ENCODE measurements around the gene MRPL49.
"Not testable (repeated sequence)": the region's sequence is repeated elsewhere in the genome, so short reads cannot be mapped to it uniquely, and the experiment has no call there.

Gene MRPL49

DNA sequence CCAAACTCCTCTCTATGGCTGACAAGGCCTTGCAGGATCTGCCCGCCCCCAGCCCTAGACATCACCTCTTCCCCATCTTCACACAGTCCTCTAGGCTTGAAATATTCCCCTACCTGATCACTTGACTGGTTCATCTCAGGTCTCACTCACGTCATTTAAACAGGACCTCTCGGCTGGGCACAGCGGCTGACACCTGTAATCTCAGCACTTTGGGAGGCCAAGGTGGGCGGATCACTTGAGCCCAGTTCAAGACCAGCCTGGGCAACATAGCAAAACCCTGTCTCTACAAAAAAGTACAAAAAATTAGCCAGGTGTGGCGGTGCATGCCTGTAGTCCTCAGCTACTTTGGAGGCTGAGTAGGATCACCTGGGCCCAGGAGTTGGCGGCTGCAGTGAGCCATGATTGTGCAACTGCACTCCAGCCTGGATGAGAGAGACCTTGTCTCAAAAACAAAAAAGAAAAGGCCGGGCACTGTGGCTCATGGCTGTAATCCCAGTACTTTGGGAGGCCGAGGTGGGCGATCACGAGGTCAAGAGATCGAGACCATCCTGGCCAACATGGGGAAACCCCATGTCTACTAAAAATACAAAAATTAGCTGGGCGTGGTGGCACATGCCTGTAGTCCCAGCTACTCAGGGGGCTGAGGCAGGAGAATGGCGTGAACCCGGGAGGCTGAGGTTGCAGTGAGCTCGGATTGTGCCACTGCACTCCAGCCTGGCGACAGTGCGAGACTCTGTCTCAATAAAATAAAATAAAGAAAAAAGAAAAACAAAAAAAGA lies 3.0 kb upstream of the MRPL49 start:
- Mint-ChIP-seq H3K4me3 (peak overlapping the region; percentile 16), H3K36me3 (ENCODE audit: low read depth) (peaks cover 36% of the 10 kb centered on the region), H3K27ac (peak overlapping the region; percentile 68), H3K4me1 (ENCODE audit: low read depth) (peaks cover 25% of the 10 kb centered on the region)
- H3K27me3 Mint-ChIP-seq (ENCODE audit: low read depth); H3K9me3 Mint-ChIP-seq: not testable (repeated sequence)

DNA sequence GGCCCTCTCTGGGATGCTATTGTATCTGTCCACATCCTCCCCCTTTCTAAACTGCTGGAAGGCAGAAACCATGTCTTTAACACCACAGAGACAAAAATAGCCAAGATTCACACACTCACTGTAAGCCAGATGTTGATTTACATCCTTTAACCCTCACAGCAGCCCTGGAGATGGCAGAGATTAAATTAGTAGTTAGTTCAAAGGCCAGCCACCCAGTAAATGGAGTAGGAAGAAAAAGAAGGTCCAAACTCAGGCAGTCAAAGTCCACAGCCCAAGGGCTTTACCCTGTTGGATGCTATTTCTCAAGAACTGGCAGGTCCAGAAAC lies 2.5 kb upstream of the MRPL49 start:
- Mint-ChIP-seq H3K4me3 (no peak overlapping the region), H3K27me3 (ENCODE audit: low read depth) (no peaks in the 10 kb centered on the region), H3K9me3 (no peaks in the 10 kb centered on the region), H3K36me3 (ENCODE audit: low read depth) (peaks cover 38% of the 10 kb centered on the region), H3K27ac (peak overlapping the region; percentile 20), H3K4me1 (ENCODE audit: low read depth) (peaks cover 28% of the 10 kb centered on the region)

DNA sequence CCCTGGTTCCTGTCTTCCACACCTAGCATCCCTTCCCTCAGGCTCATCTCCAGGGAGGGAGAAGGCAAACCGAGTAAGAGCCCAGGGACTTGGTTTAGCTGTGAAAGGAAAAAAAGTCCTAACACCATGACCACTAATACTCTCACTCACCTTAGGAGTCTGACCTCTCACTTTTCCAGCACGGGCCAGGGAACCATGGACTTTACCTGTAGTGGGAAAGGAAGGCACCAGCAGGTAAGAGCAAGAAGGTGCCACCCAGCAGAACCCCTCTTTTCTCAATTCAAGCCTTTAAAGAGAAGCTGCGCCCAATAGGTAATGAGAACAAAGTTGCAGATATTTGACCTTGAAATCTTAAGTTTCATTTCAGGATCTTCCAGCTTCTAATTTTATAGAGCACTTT lies 1.3 kb upstream of the MRPL49 start:
- H3K9me3 Mint-ChIP-seq, result no peaks in the 10 kb centered on the region
- peak overlapping the region; percentile 97 for H3K27ac Mint-ChIP-seq
- H3K36me3 Mint-ChIP-seq (ENCODE audit: low read depth), result peaks cover 40% of the 10 kb centered on the region
- H3K27me3 Mint-ChIP-seq (ENCODE audit: low read depth), result no peaks in the 10 kb centered on the region
- peaks cover 28% of the 10 kb centered on the region for H3K4me1 Mint-ChIP-seq (ENCODE audit: low read depth)
- peak overlapping the region; percentile 96 for H3K4me3 Mint-ChIP-seq

DNA sequence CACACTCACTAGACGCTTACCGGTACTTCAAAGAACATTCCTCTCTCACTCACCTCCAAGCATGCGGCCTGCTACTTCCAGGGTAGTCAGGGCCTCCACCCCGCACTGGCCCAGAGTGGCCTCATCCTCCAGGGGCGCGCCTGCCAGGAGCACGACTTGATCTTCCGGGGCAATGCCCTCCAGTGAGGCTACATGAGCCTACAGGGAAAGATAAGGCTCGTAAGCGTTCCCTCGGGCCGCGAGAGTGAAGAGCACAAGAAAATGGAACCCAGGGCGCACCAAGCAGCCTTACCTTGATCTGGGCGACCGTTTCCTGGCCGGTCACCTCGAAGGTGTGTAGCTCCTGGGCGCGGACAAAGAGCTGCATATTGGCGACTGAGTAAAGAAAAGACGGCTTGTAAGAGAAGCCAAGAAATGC lies 665 bp upstream of the MRPL49 start:
- Mint-ChIP-seq H3K9me3 (no peaks in the 10 kb centered on the region), H3K27me3 (ENCODE audit: low read depth) (no peaks in the 10 kb centered on the region), H3K36me3 (ENCODE audit: low read depth) (peaks cover 42% of the 10 kb centered on the region), H3K4me3 (peak overlapping the region; percentile 96), H3K27ac (peak overlapping the region; percentile 97), H3K4me1 (ENCODE audit: low read depth) (peaks cover 28% of the 10 kb centered on the region)

DNA sequence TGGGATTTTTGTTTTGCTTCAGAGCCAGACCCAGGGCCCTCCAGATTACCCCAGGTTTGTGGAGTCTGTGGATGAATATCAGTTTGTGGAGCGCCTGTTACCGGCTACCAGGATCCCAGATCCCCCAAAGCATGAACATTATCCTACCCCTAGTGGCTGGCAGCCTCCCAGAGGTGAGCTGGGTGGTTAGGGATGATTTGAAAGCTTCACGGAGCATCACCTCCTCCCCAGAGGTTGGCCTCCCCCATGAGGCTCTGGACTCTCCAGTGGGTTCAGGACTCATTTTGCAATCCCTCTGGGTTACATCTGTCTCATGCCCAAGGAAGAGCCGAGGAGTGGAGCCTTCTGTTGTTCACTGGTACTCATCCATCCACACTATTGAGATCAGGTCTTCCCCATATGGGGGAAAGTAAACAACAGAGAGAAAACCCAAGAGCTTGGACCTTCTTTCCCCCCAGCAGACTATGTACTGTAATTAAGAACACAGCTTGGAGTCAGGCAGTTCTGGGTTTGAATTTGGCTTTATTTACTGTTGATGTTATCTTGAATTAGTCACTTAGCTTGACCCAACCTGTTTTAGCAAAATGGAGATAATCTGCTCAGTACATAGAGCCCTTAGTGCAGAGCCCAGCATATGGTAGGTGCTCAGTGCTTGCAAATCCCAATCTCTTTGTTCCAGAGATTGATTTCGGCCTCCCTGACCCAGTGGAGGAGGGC lies 2.5 kb downstream of the MRPL49 start:
- Mint-ChIP-seq H3K4me3 (peak overlapping the region; percentile 40), H3K4me1 (ENCODE audit: low read depth) (peaks cover 20% of the 10 kb centered on the region), H3K9me3 (no peaks in the 10 kb centered on the region), H3K36me3 (ENCODE audit: low read depth) (peaks cover 42% of the 10 kb centered on the region), H3K27ac (no peak overlapping the region), H3K27me3 (ENCODE audit: low read depth) (no peaks in the 10 kb centered on the region)

DNA sequence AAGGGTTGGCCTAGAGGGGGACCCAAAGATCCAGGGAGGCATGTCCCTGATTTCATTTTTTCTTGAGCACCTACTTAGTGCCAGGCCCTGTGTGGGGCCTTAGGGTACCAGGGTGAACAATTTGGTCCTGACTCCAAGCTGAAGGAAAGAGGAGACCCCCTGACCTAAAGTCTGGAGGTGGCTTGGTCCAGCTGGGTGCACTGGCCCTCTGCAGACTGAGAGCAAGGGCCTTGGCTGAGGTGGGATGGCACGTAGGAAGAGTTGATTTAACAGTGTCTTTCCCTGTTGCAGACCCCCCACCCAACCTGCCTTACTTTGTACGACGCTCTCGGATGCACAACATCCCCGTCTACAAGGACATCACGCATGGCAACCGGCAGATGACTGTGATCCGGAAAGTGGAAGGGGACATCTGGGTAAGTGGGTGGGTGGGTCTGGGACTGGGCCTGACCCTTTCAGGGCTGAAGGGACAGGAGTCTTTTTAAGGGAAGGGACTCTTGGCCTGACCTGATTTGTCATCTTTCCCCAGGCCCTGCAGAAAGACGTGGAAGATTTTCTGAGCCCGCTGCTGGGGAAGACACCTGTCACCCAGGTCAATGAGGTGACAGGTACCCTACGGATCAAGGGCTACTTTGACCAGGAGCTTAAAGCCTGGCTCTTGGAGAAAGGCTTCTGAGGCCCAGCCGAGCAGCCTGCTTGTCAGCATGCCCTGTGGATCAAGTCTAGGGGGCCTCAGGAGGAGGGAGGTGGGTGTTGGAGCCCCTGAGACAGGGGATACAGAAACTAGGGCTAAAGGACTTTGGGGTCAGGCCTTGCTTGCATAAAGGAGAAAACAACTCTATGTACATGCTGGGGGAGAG lies 3.3 kb downstream of the MRPL49 start:
- no peaks in the 10 kb centered on the region for H3K9me3 Mint-ChIP-seq
- peaks cover 19% of the 10 kb centered on the region for H3K4me1 Mint-ChIP-seq (ENCODE audit: low read depth)
- no peaks in the 10 kb centered on the region for H3K27me3 Mint-ChIP-seq (ENCODE audit: low read depth)
- peaks cover 39% of the 10 kb centered on the region for H3K36me3 Mint-ChIP-seq (ENCODE audit: low read depth)
- H3K4me3 Mint-ChIP-seq, result no peak overlapping the region
- no peak overlapping the region for H3K27ac Mint-ChIP-seq

DNA sequence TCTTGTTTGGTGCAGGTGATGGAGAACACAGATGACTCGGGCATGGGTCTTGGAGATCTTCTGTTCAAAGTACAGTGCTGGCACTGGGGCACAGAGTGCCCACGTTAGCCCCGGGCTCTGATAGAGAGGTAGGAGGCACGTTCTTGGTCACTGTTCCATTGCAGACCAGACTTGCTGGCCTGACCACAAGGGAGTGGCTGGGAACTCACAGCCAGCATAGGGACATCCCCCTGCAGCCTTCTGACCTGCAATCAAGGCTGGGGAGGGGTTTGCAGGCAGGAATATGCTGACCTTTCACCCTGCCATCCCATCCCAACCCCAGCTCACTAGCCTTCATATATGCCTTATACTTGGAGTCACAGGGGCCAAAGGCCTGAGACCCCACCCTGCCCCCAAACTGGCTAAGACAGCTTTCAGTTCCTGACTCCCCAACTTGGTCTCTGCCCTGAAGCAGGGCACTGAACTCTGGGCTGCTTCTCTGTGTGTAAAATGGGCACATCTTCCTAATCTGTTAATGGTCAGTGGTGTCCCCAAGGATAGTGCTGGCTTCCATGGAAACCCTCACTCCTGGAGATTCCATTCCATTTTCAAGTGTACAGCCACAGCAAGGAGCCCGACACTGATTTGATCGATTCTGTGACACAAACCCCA lies 4.6 kb downstream of the MRPL49 start:
- H3K9me3 Mint-ChIP-seq, result no peaks in the 10 kb centered on the region
- peak overlapping the region; percentile 14 for H3K27ac Mint-ChIP-seq
- H3K4me3 Mint-ChIP-seq, result no peak overlapping the region
- peaks cover 30% of the 10 kb centered on the region for H3K36me3 Mint-ChIP-seq (ENCODE audit: low read depth)
- no peaks in the 10 kb centered on the region for H3K27me3 Mint-ChIP-seq (ENCODE audit: low read depth)
- peaks cover 11% of the 10 kb centered on the region for H3K4me1 Mint-ChIP-seq (ENCODE audit: low read depth)

DNA sequence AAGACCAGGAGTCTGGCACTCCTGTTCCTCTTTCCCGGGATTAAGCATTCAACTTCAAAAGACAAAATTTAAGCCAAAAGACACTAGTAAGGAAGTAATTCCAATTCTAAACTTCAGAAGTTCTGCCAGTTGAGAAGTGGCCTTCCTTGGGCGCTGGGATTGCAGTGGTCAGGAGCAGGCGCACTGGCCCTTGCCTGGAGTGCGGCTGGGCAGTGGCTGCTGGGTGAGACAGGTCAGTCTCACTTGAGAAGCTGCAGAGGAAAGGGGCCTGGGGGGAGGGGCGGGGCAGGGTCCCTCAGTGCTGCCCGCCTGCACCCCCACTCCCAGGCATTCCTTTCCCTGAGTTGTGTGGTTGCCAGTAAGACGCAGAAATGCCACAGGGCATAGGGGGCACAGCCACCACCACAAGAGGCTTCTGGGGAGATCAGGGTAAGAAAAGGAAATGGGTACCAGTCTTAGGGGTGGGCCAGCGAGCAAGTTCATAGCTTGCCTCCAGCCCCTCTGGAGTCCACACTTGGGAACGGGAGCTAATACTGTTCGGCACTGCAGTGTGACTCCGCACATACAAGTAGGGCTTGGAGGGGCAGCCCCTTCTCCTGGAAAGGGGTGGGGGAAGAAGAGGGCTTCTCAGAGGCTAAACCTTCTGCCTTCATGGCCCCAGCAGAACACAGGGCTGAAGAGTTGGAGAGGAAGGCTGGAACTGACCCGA lies 5.5 kb downstream of the MRPL49 start:
- no peaks in the 10 kb centered on the region for H3K27me3 Mint-ChIP-seq (ENCODE audit: low read depth)
- H3K9me3 Mint-ChIP-seq, result no peaks in the 10 kb centered on the region
- no peak overlapping the region for H3K4me3 Mint-ChIP-seq
- H3K36me3 Mint-ChIP-seq (ENCODE audit: low read depth), result peaks cover 27% of the 10 kb centered on the region
- no peak overlapping the region for H3K27ac Mint-ChIP-seq
- H3K4me1 Mint-ChIP-seq (ENCODE audit: low read depth), result peaks cover 13% of the 10 kb centered on the region

DNA sequence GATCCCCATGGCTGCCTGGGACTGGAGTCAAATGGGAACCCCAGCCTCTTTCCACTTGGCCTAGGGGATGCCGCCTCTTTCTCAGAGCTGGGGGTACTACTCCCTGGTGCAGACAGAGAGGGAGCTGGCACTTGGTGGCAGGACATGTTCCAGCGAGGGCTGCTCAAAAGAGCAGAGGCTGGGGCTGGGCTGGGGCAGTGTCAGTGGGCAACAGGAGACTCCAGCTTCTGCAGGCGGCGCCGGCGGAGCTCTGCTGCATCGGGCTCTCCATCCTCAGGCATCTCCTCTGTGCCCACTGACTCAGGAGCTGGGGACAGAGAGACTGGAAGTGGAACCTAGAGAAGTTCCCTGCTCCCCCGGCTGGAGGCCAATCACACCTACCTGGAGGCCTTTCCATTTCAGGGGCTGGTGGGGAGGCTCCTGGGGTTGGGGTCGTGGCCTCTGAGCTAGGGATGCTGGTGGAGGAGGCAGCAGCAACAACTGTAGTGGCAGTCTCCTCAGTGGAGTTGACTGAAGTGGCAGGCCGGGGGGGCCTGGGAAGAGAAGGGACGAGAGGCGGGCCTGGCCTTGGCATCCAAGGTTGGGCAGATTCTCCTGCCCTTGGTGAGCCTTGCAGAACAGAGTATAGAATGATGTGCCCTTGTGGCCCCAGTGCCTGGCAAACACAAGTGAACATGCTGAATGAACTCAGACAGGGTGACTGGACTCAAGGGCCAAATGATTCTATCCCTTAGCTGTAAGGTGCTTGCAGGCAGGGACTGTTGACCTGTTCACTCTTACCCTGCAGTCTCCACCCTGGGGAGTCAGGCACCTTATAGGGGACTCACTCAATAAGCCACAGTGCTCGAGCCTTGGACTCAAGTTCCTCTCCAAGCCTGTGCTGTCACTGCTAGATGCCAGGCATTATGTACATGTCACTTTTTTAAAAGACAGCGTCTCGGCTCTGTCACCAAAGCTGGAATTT lies 6.3 kb downstream of the MRPL49 start:
- Mint-ChIP-seq H3K4me3 (no peak overlapping the region), H3K27me3 (ENCODE audit: low read depth) (no peaks in the 10 kb centered on the region), H3K4me1 (ENCODE audit: low read depth) (peaks cover 17% of the 10 kb centered on the region), H3K27ac (no peak overlapping the region), H3K36me3 (ENCODE audit: low read depth) (peaks cover 31% of the 10 kb centered on the region), H3K9me3 (no peaks in the 10 kb centered on the region)

DNA sequence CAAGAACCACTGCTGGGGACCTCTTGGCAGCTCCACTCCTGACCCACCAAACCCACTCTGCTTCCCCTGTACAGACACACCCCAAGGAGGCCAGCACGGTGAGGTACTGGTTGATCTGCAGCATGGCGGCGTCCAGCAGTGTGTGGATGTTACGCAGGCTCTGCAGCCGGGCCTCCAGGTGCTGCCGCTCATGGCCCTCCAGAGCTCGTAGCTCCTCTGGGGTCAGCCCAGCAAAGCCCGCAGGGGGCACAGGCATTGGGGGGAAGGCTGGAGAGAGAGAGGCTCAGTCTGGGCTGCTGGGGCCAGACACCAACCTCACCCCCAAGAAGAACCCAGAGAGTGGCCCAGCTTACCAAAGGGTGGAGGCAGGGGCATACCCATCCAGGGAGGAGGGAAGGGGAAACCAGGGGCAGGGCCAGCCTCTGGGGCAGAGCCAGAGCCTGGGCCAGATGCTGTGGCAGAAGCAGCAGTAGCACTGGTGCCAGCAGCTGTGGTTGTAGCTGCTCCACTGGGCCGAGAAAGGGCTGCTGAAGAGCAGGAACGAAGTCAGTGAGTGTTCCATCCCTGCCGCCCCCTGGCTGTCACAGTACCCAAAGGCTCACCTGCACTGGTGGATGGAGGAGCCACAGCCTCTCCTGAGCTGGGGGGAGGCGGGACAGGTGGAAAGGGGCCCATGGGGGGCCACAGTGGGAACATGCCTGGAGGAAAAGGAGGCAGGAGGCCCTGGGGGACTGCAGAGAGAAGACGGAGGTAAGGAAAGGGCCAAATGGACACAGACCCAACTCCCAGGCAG lies 7.7 kb downstream of the MRPL49 start:
- H3K27me3 Mint-ChIP-seq (ENCODE audit: low read depth), result no peaks in the 10 kb centered on the region
- no peak overlapping the region for H3K4me3 Mint-ChIP-seq
- H3K4me1 Mint-ChIP-seq (ENCODE audit: low read depth), result peaks cover 16% of the 10 kb centered on the region
- no peaks in the 10 kb centered on the region for H3K9me3 Mint-ChIP-seq
- H3K27ac Mint-ChIP-seq, result no peak overlapping the region
- peaks cover 29% of the 10 kb centered on the region for H3K36me3 Mint-ChIP-seq (ENCODE audit: low read depth)

DNA sequence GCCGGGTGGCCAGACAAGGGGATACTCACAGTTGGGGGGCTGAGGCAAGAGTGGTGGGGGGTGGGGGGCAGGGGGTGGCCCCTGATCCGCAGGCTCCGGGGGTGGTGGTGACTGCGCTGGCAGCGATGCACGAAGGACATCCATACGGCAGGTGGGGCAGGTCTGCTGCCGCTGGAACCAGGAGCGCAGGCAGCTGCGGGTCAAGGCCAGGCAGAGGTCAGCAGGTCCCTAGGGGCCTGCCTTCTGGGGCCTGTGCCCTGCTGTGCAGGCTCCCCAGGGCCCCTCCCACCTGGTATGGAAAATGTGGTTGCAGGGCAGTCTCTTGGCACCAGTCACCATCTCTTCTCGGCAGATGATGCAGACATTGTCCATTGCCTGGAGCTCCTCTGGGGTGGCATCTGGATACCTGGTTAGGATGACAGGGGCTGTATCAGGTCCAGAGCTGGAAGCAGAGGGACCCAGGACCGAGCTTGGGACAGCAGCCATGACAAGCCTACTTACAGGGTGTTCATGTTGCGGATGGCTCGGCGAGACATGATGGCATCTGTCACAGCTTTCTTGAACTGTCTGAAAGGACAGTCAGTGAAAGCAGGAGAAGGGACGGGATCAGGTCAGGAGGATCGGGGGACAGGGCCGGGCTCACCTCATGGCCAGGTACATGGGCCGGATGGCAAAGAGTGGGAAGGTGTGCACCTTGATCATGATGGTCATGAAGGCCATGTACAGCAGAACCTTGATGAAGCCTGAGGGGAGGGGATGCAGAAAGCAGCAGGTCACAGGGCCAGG lies 8.7 kb downstream of the MRPL49 start:
- no peaks in the 10 kb centered on the region for H3K9me3 Mint-ChIP-seq
- no peaks in the 10 kb centered on the region for H3K27me3 Mint-ChIP-seq (ENCODE audit: low read depth)
- H3K4me3 Mint-ChIP-seq, result peak overlapping the region; percentile 33
- H3K27ac Mint-ChIP-seq, result no peak overlapping the region
- peaks cover 20% of the 10 kb centered on the region for H3K4me1 Mint-ChIP-seq (ENCODE audit: low read depth)
- H3K36me3 Mint-ChIP-seq (ENCODE audit: low read depth), result peaks cover 28% of the 10 kb centered on the region

DNA sequence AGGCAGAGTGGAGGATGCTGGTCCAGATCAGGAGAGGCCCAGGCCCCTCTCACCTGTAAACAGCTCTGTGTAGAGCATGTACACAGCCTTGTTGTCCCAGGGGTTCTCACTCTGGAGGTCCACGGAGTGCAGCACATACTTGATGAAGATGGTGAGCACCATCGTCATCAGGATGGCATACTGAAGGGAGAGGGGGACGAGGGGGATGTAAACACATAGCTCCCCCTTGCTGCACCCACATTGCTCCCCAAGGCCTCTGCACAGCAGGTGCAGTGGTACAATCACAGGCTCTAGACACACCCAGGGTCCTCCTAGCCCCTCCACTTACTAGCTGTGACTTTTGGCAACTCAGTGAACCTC lies 9.3 kb downstream of the MRPL49 start:
- Mint-ChIP-seq H3K36me3 (ENCODE audit: low read depth) (peaks cover 30% of the 10 kb centered on the region), H3K4me1 (ENCODE audit: low read depth) (peaks cover 25% of the 10 kb centered on the region), H3K4me3 (peak overlapping the region; percentile 33), H3K27ac (no peak overlapping the region), H3K27me3 (ENCODE audit: low read depth) (peaks cover under 1% of the 10 kb centered on the region), H3K9me3 (no peaks in the 10 kb centered on the region)
